HG02798 (cell line): ENCODE data around the gene EGR4.

ENCODE experiments used
- ATAC-seq: cut with Tn5 transposase; IDR thresholded peaks from one replicate; pipeline ENCODE4 v1.9.1; 2021; ENCODE audit warnings: mild to moderate bottlenecking; ENCODE audit not compliant: unreplicated experiment, poor library complexity

EGR4 gene

GRCh38 chr2:73253400-73253799, 39.9 kb downstream of the EGR4 start:
- ATAC-seq: no peak

- ATAC-seq: no peak
Observed at GRCh38 chr2:73252238-73253027, 40.9 kb downstream of the EGR4 start.

GRCh38 chr2:73250872-73251846, 42.2 kb downstream of the EGR4 start:
- ATAC-seq: no peak

- ATAC-seq: no peak
Observed at GRCh38 chr2:73249636-73250035, 43.7 kb downstream of the EGR4 start.

- ATAC-seq: no peak
Observed at GRCh38 chr2:73246850-73247249, 46.5 kb downstream of the EGR4 start.

- ATAC-seq: no peak
Observed at GRCh38 chr2:73244580-73244979, 48.8 kb downstream of the EGR4 start.

GRCh38 chr2:73243884-73244570, 49.3 kb downstream of the EGR4 start:
- ATAC-seq: no peak
